ENCODE data around the gene LRCOL1. TPM values are rescaled to one million over a fixed set of nuclear protein-coding genes. Genes with fewer than 3 reads are reported as not detected.

Gene LRCOL1
- total and polyA plus RNA-seq, 10 donors = 0.54 to 4.1 (median 1.4) TPM; not detected in 2

GRCh38 chr12:132586929-132587328, 23.5 kb downstream of the LRCOL1 start:
- TF ChIP-seq CTCF (IDR thresholded peaks at IDR 0.05 in 8 of 11, conservative IDR thresholded peaks at IDR 0.05 in 3 of 11) (no peak), POLR2AphosphoS5 (IDR thresholded peaks at IDR 0.05) (no peak), POLR2A (IDR thresholded peaks at IDR 0.05) (no peak)
- H3K4me1 ChIP-seq = no peaks in the 10 kb centered on the region
- DNase-seq = no peak
- no peaks in the 10 kb centered on the region for H3K27me3 ChIP-seq (replicated peaks in 1 of 7)
- peaks cover 0 to 6% (median 0%) of the 10 kb centered on the region in 8 donors for H3K9me3 ChIP-seq
- no peak overlapping the region for H3K27ac ChIP-seq
- no peak overlapping the region for H3K4me3 ChIP-seq
- H3K36me3 ChIP-seq = peaks cover 0 to 30% (median 8%) of the 10 kb centered on the region in 6 donors
- intact Hi-C loops (cut with DNase I; ENCODE audit: low total_unique reads) = no loop called here
- WGBS, 5 donors = 83 to 94% (median 89%) methylated on average over 18 of the region's 18 CpGs

- DNase-seq = no peak
- peaks cover 0 to 6% (median 0%) of the 10 kb centered on the region in 8 donors for H3K9me3 ChIP-seq
Observed at GRCh38 chr12:132585177-132585576, 25.2 kb downstream of the LRCOL1 start.

GRCh38 chr12:132584429-132584828, 26.0 kb downstream of the LRCOL1 start:
- DNase-seq = no peak
- intact Hi-C loops (cut with DNase I; ENCODE audit: low total_unique reads) = no loop called here
- TF ChIP-seq POLR2A (IDR thresholded peaks at IDR 0.05) (no peak), POLR2AphosphoS5 (IDR thresholded peaks at IDR 0.05) (no peak), CTCF (IDR thresholded peaks at IDR 0.05 in 8 of 11, conservative IDR thresholded peaks at IDR 0.05 in 3 of 11) (no peak)
- H3K27me3 ChIP-seq (replicated peaks in 1 of 7) = no peaks in the 10 kb centered on the region
- H3K36me3 ChIP-seq = peaks cover 4 to 55% (median 16%) of the 10 kb centered on the region in 6 donors
- no peak overlapping the region for H3K4me3 ChIP-seq
- H3K9me3 ChIP-seq = peaks cover 0 to 6% (median 0%) of the 10 kb centered on the region in 8 donors
- 87 to 91% (median 90%) methylated on average over 12 to 14 of the region's 14 CpGs for WGBS, 5 donors
- no peak overlapping the region for H3K27ac ChIP-seq
- no peaks in the 10 kb centered on the region for H3K4me1 ChIP-seq

More at GRCh38 chr12:132585177-132585576, 25.2 kb downstream of the LRCOL1 start:
- TF ChIP-seq POLR2AphosphoS5 (IDR thresholded peaks at IDR 0.05) = no peak
- no peak for TF ChIP-seq CTCF (IDR thresholded peaks at IDR 0.05 in 8 of 11, conservative IDR thresholded peaks at IDR 0.05 in 3 of 11)
- TF ChIP-seq POLR2A (IDR thresholded peaks at IDR 0.05) = no peak
- no peaks in the 10 kb centered on the region for H3K4me1 ChIP-seq
- 80 to 88% (median 86%) methylated on average over 22 to 24 of the region's 24 CpGs for WGBS, 5 donors
- H3K27me3 ChIP-seq (replicated peaks in 1 of 7) = no peaks in the 10 kb centered on the region
- no peak overlapping the region for H3K27ac ChIP-seq
- no peak overlapping the region for H3K4me3 ChIP-seq
- intact Hi-C loops (cut with DNase I; ENCODE audit: low total_unique reads) = no loop called here
- H3K36me3 ChIP-seq = peaks cover 4 to 48% (median 14%) of the 10 kb centered on the region in 6 donors

- Histone ChIP-seq H3K27ac (no peak overlapping the region), H3K27me3 (replicated peaks in 1 of 7) (no peaks in the 10 kb centered on the region), H3K36me3 (peaks cover 4 to 62% (median 16%) of the 10 kb centered on the region in 6 donors), H3K4me3 (no peak overlapping the region), H3K9me3 (peaks cover 0 to 1% (median 0%) of the 10 kb centered on the region in 8 donors), H3K4me1 (no peaks in the 10 kb centered on the region)
- WGBS, 5 donors = 84 to 91% (median 86%) methylated on average over 26 to 29 of the region's 29 CpGs
- no peak for DNase-seq
- intact Hi-C loops (cut with DNase I; ENCODE audit: low total_unique reads) = no loop called here
- TF ChIP-seq CTCF (IDR thresholded peaks at IDR 0.05 in 8 of 11, conservative IDR thresholded peaks at IDR 0.05 in 3 of 11) = no peak
- peak in 1 of 3 donors; percentile 33 for TF ChIP-seq POLR2AphosphoS5 (IDR thresholded peaks at IDR 0.05)
- TF ChIP-seq POLR2A (IDR thresholded peaks at IDR 0.05) = no peak
Observed at GRCh38 chr12:132583736-132584135, 26.6 kb downstream of the LRCOL1 start.

Data from spleen (tissue), 11 donors.